ENCODE measurements around the gene TAF4.

TAF4 gene

DNA sequence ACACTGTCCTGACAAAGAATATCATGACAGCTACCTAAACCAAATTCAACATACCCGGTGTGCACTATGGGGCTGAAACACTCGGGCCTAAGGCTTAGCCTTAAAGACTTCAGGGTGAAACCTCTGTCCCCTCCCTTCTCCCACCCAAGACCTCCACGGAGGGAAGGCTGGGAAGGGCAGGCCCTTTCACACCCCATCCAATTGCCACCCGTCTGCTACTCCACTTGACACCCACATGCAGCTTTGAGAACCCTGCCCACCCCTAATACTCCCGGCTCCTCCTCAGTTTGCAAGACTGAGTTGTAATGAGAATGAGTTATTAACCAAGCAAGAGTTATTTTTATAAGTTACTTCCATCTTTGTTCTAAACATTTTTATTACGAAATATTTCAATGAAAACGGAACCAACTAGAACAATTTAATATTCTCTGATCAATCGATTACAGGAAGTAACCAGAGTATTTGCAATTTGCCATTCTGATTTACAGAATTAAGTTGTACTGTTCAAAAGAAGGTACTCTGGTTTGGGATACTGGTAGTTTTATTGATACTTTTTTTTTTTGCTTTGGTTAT lies 3.7 kb downstream of the TAF4 start:
- Histone ChIP-seq H3K36me3 (ENCODE audit: control insufficient read depth, insufficient read depth, low read length) (no peaks in the 10 kb centered on the region), H3K4me1 (ENCODE audit: control insufficient read depth, low read depth, low read length) (peaks cover 6% of the 10 kb centered on the region), H2AK5ac (ENCODE audit: low read length) (no peak overlapping the region), H3K79me1 (ENCODE audit: low read length) (peaks cover 22% of the 10 kb centered on the region), H3K27me3 (ENCODE audit: insufficient read depth, low read length, poor library complexity) (no peaks in the 10 kb centered on the region), H3K18ac (ENCODE audit: low read length) (no peak overlapping the region), H3K9ac (ENCODE audit: low read length) (no peak overlapping the region), H3K27ac (ENCODE audit: low read depth, low read length) (no peak overlapping the region), H3K4ac (ENCODE audit: low read depth, low read length) (no peak overlapping the region), H4K5ac (ENCODE audit: low read length) (no peak overlapping the region), H2BK5ac (ENCODE audit: low read length) (no peak overlapping the region), H3K79me2 (ENCODE audit: control insufficient read depth, insufficient read depth, low read length) (peaks cover 59% of the 10 kb centered on the region), H3K23ac (ENCODE audit: low read length) (no peak overlapping the region), H2BK15ac (replicated peaks; ENCODE audit: low read depth) (no peak overlapping the region), H4K8ac (ENCODE audit: low read depth, low read length) (no peak overlapping the region), H3K56ac (ENCODE audit: low read length) (no peak overlapping the region), H3K4me3 (ENCODE audit: low read length) (no peak overlapping the region), H2BK120ac (ENCODE audit: low read depth, low read length) (no peak overlapping the region), H3K4me2 (ENCODE audit: low read length) (no peak overlapping the region)
- WGBS (ENCODE audit: extremely low coverage, insufficient coverage, low lambda C conversion rate) = no CpG with 5 or more reads among the region's 8 CpGs
- DNase-seq = no peak

DNA sequence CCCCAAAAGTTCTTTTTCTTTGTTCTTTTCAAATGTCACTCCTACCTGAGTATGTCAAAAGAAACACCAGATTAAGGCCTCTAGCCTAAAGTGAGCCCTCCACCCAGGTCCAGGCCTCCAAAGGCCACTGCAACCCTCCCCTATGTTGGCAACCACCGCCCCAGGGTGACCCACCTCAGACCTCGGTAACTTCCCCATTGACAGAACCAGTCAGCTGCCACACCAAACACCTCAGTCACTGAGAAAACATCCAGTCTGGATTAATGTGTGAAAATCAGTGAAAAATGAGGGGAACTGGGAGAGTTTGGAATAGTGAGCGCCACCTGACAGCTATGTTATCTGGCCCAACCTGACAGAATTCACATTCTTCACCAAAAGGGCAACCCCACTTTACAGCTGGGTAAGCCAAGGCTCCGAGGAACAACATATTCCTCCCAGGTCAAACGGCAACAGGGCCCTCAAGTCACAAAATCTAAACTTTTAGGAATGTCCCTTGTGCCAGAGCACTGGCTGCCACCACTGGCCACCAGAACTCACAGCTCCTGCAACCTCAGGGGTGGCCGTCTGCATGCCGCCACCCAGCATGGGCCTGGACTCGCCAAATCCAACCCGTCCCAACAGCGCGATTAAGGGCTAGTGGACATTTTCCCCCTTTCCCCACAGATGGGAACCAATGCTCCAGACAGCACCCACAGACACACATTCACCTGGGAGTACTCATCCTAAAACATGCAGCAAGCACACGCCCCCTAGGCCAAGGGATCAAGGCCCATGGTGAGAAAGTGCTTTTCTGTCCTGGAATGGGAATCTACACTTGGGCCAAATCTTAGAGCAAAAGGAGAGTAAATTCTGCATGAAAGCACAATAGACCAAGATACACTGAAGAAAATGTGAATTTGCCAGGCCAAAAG lies 4.8 kb downstream of the TAF4 start:
- Histone ChIP-seq H3K79me2 (ENCODE audit: control insufficient read depth, insufficient read depth, low read length) (peaks cover 69% of the 10 kb centered on the region), H3K27ac (ENCODE audit: low read depth, low read length) (no peak overlapping the region), H3K18ac (ENCODE audit: low read length) (no peak overlapping the region), H3K4me2 (ENCODE audit: low read length) (no peak overlapping the region), H3K4me3 (ENCODE audit: low read length) (no peak overlapping the region), H3K56ac (ENCODE audit: low read length) (no peak overlapping the region), H3K4ac (ENCODE audit: low read depth, low read length) (no peak overlapping the region), H2BK5ac (ENCODE audit: low read length) (no peak overlapping the region), H4K5ac (ENCODE audit: low read length) (no peak overlapping the region), H3K27me3 (ENCODE audit: insufficient read depth, low read length, poor library complexity) (no peaks in the 10 kb centered on the region), H2BK120ac (ENCODE audit: low read depth, low read length) (no peak overlapping the region), H3K4me1 (ENCODE audit: control insufficient read depth, low read depth, low read length) (peaks cover 6% of the 10 kb centered on the region), H4K8ac (ENCODE audit: low read depth, low read length) (no peak overlapping the region), H3K36me3 (ENCODE audit: control insufficient read depth, insufficient read depth, low read length) (no peaks in the 10 kb centered on the region), H3K23ac (ENCODE audit: low read length) (no peak overlapping the region), H3K79me1 (ENCODE audit: low read length) (peaks cover 25% of the 10 kb centered on the region), H2AK5ac (ENCODE audit: low read length) (no peak overlapping the region), H3K9ac (ENCODE audit: low read length) (no peak overlapping the region), H2BK15ac (replicated peaks; ENCODE audit: low read depth) (no peak overlapping the region)
- no peak for DNase-seq
- WGBS (ENCODE audit: extremely low coverage, insufficient coverage, low lambda C conversion rate) = no CpG with 5 or more reads among the region's 12 CpGs

GRCh38 chr20:62059920-62060630 lies 5.6 kb downstream of the TAF4 start:
- no peak for DNase-seq
- Histone ChIP-seq H3K23ac (ENCODE audit: low read length) (no peak overlapping the region), H3K4me1 (ENCODE audit: control insufficient read depth, low read depth, low read length) (peaks cover 6% of the 10 kb centered on the region), H2AK5ac (ENCODE audit: low read length) (no peak overlapping the region), H2BK15ac (replicated peaks; ENCODE audit: low read depth) (no peak overlapping the region), H2BK5ac (ENCODE audit: low read length) (no peak overlapping the region), H3K79me2 (ENCODE audit: control insufficient read depth, insufficient read depth, low read length) (peaks cover 78% of the 10 kb centered on the region), H4K8ac (ENCODE audit: low read depth, low read length) (no peak overlapping the region), H3K4ac (ENCODE audit: low read depth, low read length) (no peak overlapping the region), H3K18ac (ENCODE audit: low read length) (no peak overlapping the region), H2BK120ac (ENCODE audit: low read depth, low read length) (no peak overlapping the region), H3K79me1 (ENCODE audit: low read length) (peaks cover 30% of the 10 kb centered on the region), H3K4me3 (ENCODE audit: low read length) (no peak overlapping the region), H3K9ac (ENCODE audit: low read length) (no peak overlapping the region), H3K27ac (ENCODE audit: low read depth, low read length) (no peak overlapping the region), H3K4me2 (ENCODE audit: low read length) (no peak overlapping the region), H3K56ac (ENCODE audit: low read length) (no peak overlapping the region), H3K36me3 (ENCODE audit: control insufficient read depth, insufficient read depth, low read length) (no peaks in the 10 kb centered on the region), H3K27me3 (ENCODE audit: insufficient read depth, low read length, poor library complexity) (no peaks in the 10 kb centered on the region), H4K5ac (ENCODE audit: low read length) (no peak overlapping the region)
- no CpG with 5 or more reads among the region's 25 CpGs for WGBS (ENCODE audit: extremely low coverage, insufficient coverage, low lambda C conversion rate)

GRCh38 chr20:62059401-62059800 lies 6.3 kb downstream of the TAF4 start:
- no CpG with 5 or more reads among the region's 11 CpGs for WGBS (ENCODE audit: extremely low coverage, insufficient coverage, low lambda C conversion rate)
- H4K8ac ChIP-seq (ENCODE audit: low read depth, low read length) = no peak overlapping the region
- no peak overlapping the region for H4K5ac ChIP-seq (ENCODE audit: low read length)

GRCh38 chr20:62058941-62059340 lies 6.7 kb downstream of the TAF4 start:
- H3K79me1 ChIP-seq (ENCODE audit: low read length) = peaks cover 35% of the 10 kb centered on the region
- no peak for DNase-seq
- H3K4me2 ChIP-seq (ENCODE audit: low read length) = no peak overlapping the region
- peaks cover 6% of the 10 kb centered on the region for H3K4me1 ChIP-seq (ENCODE audit: control insufficient read depth, low read depth, low read length)
- peaks cover 1% of the 10 kb centered on the region for H3K36me3 ChIP-seq (ENCODE audit: control insufficient read depth, insufficient read depth, low read length)
- H3K18ac ChIP-seq (ENCODE audit: low read length) = no peak overlapping the region
- no peak overlapping the region for H2BK15ac ChIP-seq (replicated peaks; ENCODE audit: low read depth)
- H2BK120ac ChIP-seq (ENCODE audit: low read depth, low read length) = no peak overlapping the region
- no peak overlapping the region for H2BK5ac ChIP-seq (ENCODE audit: low read length)
- no peak overlapping the region for H4K8ac ChIP-seq (ENCODE audit: low read depth, low read length)
- no peak overlapping the region for H3K9ac ChIP-seq (ENCODE audit: low read length)
- H3K79me2 ChIP-seq (ENCODE audit: control insufficient read depth, insufficient read depth, low read length) = peaks cover 85% of the 10 kb centered on the region
- WGBS (ENCODE audit: extremely low coverage, insufficient coverage, low lambda C conversion rate) = no CpG with 5 or more reads among the region's 11 CpGs
- no peak overlapping the region for H4K5ac ChIP-seq (ENCODE audit: low read length)
- H3K23ac ChIP-seq (ENCODE audit: low read length) = peak overlapping the region; percentile 66
- no peak overlapping the region for H3K4me3 ChIP-seq (ENCODE audit: low read length)
- no peaks in the 10 kb centered on the region for H3K27me3 ChIP-seq (ENCODE audit: insufficient read depth, low read length, poor library complexity)
- H3K27ac ChIP-seq (ENCODE audit: low read depth, low read length) = no peak overlapping the region
- no peak overlapping the region for H3K56ac ChIP-seq (ENCODE audit: low read length)
- no peak overlapping the region for H3K4ac ChIP-seq (ENCODE audit: low read depth, low read length)
- no peak overlapping the region for H2AK5ac ChIP-seq (ENCODE audit: low read length)

More at GRCh38 chr20:62059401-62059800, 6.3 kb downstream of the TAF4 start:
- no peaks in the 10 kb centered on the region for H3K27me3 ChIP-seq (ENCODE audit: insufficient read depth, low read length, poor library complexity)
- H2AK5ac ChIP-seq (ENCODE audit: low read length) = no peak overlapping the region
- no peak overlapping the region for H3K9ac ChIP-seq (ENCODE audit: low read length)
- H3K27ac ChIP-seq (ENCODE audit: low read depth, low read length) = no peak overlapping the region
- H2BK15ac ChIP-seq (replicated peaks; ENCODE audit: low read depth) = no peak overlapping the region
- no peak overlapping the region for H3K56ac ChIP-seq (ENCODE audit: low read length)
- peaks cover 6% of the 10 kb centered on the region for H3K4me1 ChIP-seq (ENCODE audit: control insufficient read depth, low read depth, low read length)
- H3K4me2 ChIP-seq (ENCODE audit: low read length) = no peak overlapping the region
- no peak overlapping the region for H2BK5ac ChIP-seq (ENCODE audit: low read length)
- H3K4me3 ChIP-seq (ENCODE audit: low read length) = no peak overlapping the region
- no peaks in the 10 kb centered on the region for H3K36me3 ChIP-seq (ENCODE audit: control insufficient read depth, insufficient read depth, low read length)
- no peak overlapping the region for H3K18ac ChIP-seq (ENCODE audit: low read length)
- no peak overlapping the region for H3K4ac ChIP-seq (ENCODE audit: low read depth, low read length)
- H3K79me2 ChIP-seq (ENCODE audit: control insufficient read depth, insufficient read depth, low read length) = peaks cover 84% of the 10 kb centered on the region
- H3K79me1 ChIP-seq (ENCODE audit: low read length) = peaks cover 32% of the 10 kb centered on the region
- no peak overlapping the region for H2BK120ac ChIP-seq (ENCODE audit: low read depth, low read length)
- no peak overlapping the region for H3K23ac ChIP-seq (ENCODE audit: low read length)
- no peak for DNase-seq
